Panc1 (cell line): Measurements from ENCODE around the gene TERT.

Experiments used
- POLR2AphosphoS5 ChIP-seq: IDR thresholded peaks from 2 replicates; pipeline ENCODE4 v1.6.1; 2012; ENCODE audit warnings: mild to moderate bottlenecking, low read depth, low read length, moderate library complexity
- TCF7L2 ChIP-seq: IDR thresholded peaks from 2 replicates; pipeline ENCODE4 v1.6.1; 2011; ENCODE audit warnings: mild to moderate bottlenecking, low read depth, low read length, inconsistent platforms
- TF ChIP-seq, protein P1 (sequence below): fragments of 450-650 bp; IDR thresholded peaks from 2 replicates; pipeline ENCODE4 v1.5.1; 2017; ENCODE audit warnings: mild to moderate bottlenecking

DNA sequence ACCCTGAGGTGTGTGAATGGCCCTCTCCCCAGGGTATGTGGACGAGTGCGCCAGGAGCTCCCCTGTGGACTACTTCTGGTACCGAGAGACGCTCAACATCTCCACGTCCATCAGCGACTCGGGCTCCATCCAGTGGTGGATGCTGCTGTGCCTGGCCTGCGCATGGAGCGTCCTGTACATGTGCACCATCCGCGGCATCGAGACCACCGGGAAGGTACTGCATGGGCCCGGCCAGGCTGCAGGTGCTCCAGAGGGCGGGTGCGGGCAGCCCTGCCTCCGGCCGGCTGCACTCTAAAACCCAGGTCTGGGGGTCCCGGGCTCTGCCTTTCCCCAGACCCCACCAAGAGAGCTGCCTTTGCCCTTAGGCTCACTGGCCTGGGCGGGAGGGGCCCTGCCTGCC is 82.6 kb downstream of the TERT start:
- TF ChIP-seq, protein P1, sequence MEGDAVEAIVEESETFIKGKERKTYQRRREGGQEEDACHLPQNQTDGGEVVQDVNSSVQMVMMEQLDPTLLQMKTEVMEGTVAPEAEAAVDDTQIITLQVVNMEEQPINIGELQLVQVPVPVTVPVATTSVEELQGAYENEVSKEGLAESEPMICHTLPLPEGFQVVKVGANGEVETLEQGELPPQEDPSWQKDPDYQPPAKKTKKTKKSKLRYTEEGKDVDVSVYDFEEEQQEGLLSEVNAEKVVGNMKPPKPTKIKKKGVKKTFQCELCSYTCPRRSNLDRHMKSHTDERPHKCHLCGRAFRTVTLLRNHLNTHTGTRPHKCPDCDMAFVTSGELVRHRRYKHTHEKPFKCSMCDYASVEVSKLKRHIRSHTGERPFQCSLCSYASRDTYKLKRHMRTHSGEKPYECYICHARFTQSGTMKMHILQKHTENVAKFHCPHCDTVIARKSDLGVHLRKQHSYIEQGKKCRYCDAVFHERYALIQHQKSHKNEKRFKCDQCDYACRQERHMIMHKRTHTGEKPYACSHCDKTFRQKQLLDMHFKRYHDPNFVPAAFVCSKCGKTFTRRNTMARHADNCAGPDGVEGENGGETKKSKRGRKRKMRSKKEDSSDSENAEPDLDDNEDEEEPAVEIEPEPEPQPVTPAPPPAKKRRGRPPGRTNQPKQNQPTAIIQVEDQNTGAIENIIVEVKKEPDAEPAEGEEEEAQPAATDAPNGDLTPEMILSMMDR, result no peak
- TF ChIP-seq POLR2AphosphoS5, result no peak
- TF ChIP-seq TCF7L2, result no peak
